ENCODE results near the gene GMFB. TPM values are rescaled to one million over a fixed set of nuclear protein-coding genes. Genes with fewer than 3 reads are reported as not detected.
A peak's percentile ranks its signal among the peaks of the same experiment; 100 is the strongest.

Gene GMFB
- total and polyA plus RNA-seq, 9 of the 15 experiments (the other 6 are each of a cell fraction or from before 2014, with no cell fraction given): 14.0 to 31.7 (median 20.5) TPM

GRCh38 chr14:54488646-54489317 lies at the start of gene GMFB (continued):
- TF ChIP-seq MITF (IDR thresholded peaks at IDR 0.05) (0 out of 2 replicates have a peak, but pooled peaks have one; percentile 36), ETV1 (tag; conservative IDR thresholded peaks at IDR 0.05; ENCODE audit: low read depth) (peak; percentile 63), RBBP5 (IDR thresholded peaks at IDR 0.05; ENCODE audit: borderline replicate concordance, insufficient read depth, low read length, poor library complexity, severe bottlenecking) (peak; percentile 67), KLF16 (IDR thresholded peaks at IDR 0.05) (peak; percentile 72), RAD51 (IDR thresholded peaks at IDR 0.05; ENCODE audit: borderline replicate concordance, low read depth) (peak; percentile 87), SUPT5H (IDR thresholded peaks at IDR 0.05) (peak; percentile 55; the same call in 1 of the 2 replicates), VEZF1 (CRISPR knock-in tag; IDR thresholded peaks at IDR 0.05) (peak; percentile 94), ZNF717 (CRISPR knock-in tag; IDR thresholded peaks at IDR 0.05) (no peak), HCFC1 (IDR thresholded peaks at IDR 0.05; ENCODE audit: low read depth, low read length) (peak; percentile 56), MECOM (CRISPR knock-in tag; IDR thresholded peaks at IDR 0.05) (no peak), ZNF384 (IDR thresholded peaks at IDR 0.05; ENCODE audit: low read depth, low read length) (peak; percentile 100), CREM (IDR thresholded peaks at IDR 0.05; ENCODE audit: low read depth) (peak; percentile 61), ESRRA (IDR thresholded peaks at IDR 0.05; ENCODE audit: borderline replicate concordance, low read depth) (0 out of 2 replicates have a peak, but pooled peaks have one; percentile 12), TAF1 (IDR thresholded peaks at IDR 0.05; ENCODE audit: control insufficient read depth, extremely low read depth, insufficient read depth, low read length, severe bottlenecking) (peak; percentile 68), ZNF592 (IDR thresholded peaks at IDR 0.05) (0 out of 2 replicates have a peak, but pooled peaks have one; percentile 14), RBM15 (IDR thresholded peaks at IDR 0.05; ENCODE audit: insufficient read depth, low read length) (no peak), MAFF (IDR thresholded peaks at IDR 0.05; ENCODE audit: low read length) (no peak), MAZ (CRISPR knock-in tag; conservative IDR thresholded peaks at IDR 0.05 in 1 of 2, IDR thresholded peaks at IDR 0.05 in 1 of 2) (peak; percentile 69 to 79; a peak in 3 of 4 replicates), CTBP1 (IDR thresholded peaks at IDR 0.05; ENCODE audit: borderline replicate concordance) (peak; percentile 71; the same call in 1 of the 2 replicates), KHSRP (IDR thresholded peaks at IDR 0.05) (no peak)
